ENCODE measurements around the gene PRPS1. TPM values are rescaled to one million over a fixed set of nuclear protein-coding genes. Genes with fewer than 3 reads are reported as not detected.

Gene PRPS1
- total RNA-seq, 1 experiment from 2014 or later = 90.5 TPM

GRCh38 chrX:107632346-107632745 lies 4.0 kb downstream of the PRPS1 start:
- Mint-ChIP-seq H3K27me3 (ENCODE audit: low read depth) (peaks cover 1% of the 10 kb centered on the region; the same call in 1 of the 2 replicates), H3K9me3 (peaks cover 2 to 39% of the 10 kb centered on the region in 2 experiments; a peak in 4 of 5 replicates), H3K27ac (no peak overlapping the region; a peak in 1 of 7 replicates), H3K4me1 (peaks cover 16 to 17% of the 10 kb centered on the region in 2 experiments), H3K36me3 (ENCODE audit: insufficient read depth in 1 of 3, low read depth in 3 of 3) (peaks cover 16 to 22% (median 17%) of the 10 kb centered on the region in 3 experiments; a peak in 5 of 7 replicates), H3K4me3 (no peak overlapping the region; a peak in 1 of 5 replicates)
- Histone ChIP-seq H3K4me2 (ENCODE audit: insufficient read depth, insufficient read length, low read length) (no peak overlapping the region), H2BK120ac (ENCODE audit: low read depth, low read length, poor library complexity, severe bottlenecking) (no peak overlapping the region), H2BK15ac (ENCODE audit: low read depth, low read length) (no peak overlapping the region), H3K56ac (ENCODE audit: insufficient read length, low read depth, low read length) (no peak overlapping the region), H2AFZ (ENCODE audit: low read length) (no peak overlapping the region), H2BK12ac (ENCODE audit: insufficient read length, low read depth, low read length) (no peak overlapping the region), H3T11ph (ENCODE audit: low read length) (no peak overlapping the region), H4K91ac (ENCODE audit: insufficient read length, low read depth, low read length) (no peak overlapping the region), H3K23ac (ENCODE audit: insufficient read length, low read depth, low read length) (no peak overlapping the region), H3K4me1 (ENCODE audit: insufficient read depth, low read length) (no peaks in the 10 kb centered on the region; the same call in 1 of the 2 replicates), H4K20me1 (ENCODE audit: control insufficient read depth, insufficient read depth, insufficient read length) (no peaks in the 10 kb centered on the region), H3K23me2 (ENCODE audit: insufficient read length, low read depth, low read length, poor library complexity, severe bottlenecking) (peaks cover 5% of the 10 kb centered on the region), H3K79me2 (ENCODE audit: insufficient read depth, low read length) (peaks cover 43% of the 10 kb centered on the region; the same call in 1 of the 2 replicates), H4K8ac (replicated peaks; ENCODE audit: insufficient read length, low read depth, low read length) (no peak overlapping the region), H3K79me1 (ENCODE audit: insufficient read depth, low read depth, low read length, poor library complexity, severe bottlenecking) (no peaks in the 10 kb centered on the region), H2BK20ac (ENCODE audit: low read depth, low read length, poor library complexity, severe bottlenecking) (no peak overlapping the region), H4K5ac (ENCODE audit: insufficient read length, low read depth, low read length) (no peak overlapping the region), H3K18ac (ENCODE audit: insufficient read length, low read depth, low read length) (no peak overlapping the region), H3K9me3 (ENCODE audit: control insufficient read depth, low read depth, low read length) (no peaks in the 10 kb centered on the region), H2AK5ac (ENCODE audit: insufficient read length, low read length) (no peak overlapping the region), H2BK5ac (ENCODE audit: insufficient read length, low read length) (no peak overlapping the region), H3K27ac (ENCODE audit: insufficient read length, low read depth, low read length) (no peak overlapping the region), H3K4ac (ENCODE audit: low read depth, low read length) (no peak overlapping the region), H3K9ac (ENCODE audit: extremely low read depth, insufficient read length, low read length) (no peak overlapping the region), H3K14ac (ENCODE audit: insufficient read depth, low read length) (no peak overlapping the region), H3K27me3 (ENCODE audit: insufficient read depth, low read length) (no peaks in the 10 kb centered on the region)
- WGBS (ENCODE audit: extremely low coverage, insufficient read length, low lambda C conversion rate) = no CpG with 5 or more reads among the region's 1 CpG
- DNase-seq = no peak
- TF ChIP-seq CTCF (conservative IDR thresholded peaks at IDR 0.05) = no peak

All from H9 (cell line).